Kidney glomerular epithelial cell (primary cell): ENCODE results near the gene PIEZO2.
"Not testable (repeated sequence)": the region's sequence is repeated elsewhere in the genome, so short reads cannot be mapped to it uniquely, and the experiment has no call there.

Source experiments
- DNase-seq: peaks from one replicate; lab custom pipeline; 2025; lab: John Stamatoyannopoulos, UW

Gene PIEZO2

DNA sequence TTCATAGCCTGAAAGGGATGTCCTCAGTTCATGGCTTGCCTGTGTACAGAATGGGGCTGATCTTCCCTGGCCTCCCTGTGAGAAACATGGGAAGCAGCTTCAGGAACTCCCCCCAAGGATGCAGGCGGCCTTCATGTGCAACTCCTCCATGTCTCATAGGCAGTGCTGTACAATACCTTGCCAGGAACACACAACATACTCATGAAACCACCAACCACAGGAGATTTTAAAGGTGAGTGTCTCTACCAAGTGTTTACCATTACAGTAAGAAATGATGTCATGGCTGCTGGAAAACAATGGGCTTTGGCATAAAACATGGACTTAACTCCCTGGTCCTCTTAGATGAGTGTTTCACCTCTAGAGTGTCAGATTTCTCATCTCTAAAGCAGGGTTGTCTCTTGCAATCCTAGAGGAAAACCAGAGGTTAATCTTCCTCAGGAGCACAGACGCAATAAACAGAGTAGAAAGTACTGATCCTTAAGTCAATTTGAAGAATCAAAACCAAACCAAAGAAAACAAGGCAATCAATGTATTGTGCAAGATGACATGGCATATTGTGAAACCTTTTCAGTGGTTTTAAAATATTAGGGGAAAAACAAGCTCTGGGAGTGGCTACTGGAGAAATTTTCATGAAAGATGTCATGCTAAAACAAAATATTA lies 528.6 kb downstream of the PIEZO2 start:
- not testable (repeated sequence) for DNase-seq
